ENCODE data around the gene MAP3K19. TPM values are rescaled to one million over a fixed set of nuclear protein-coding genes. Genes with fewer than 3 reads are reported as not detected.
"Not testable (repeated sequence)": the region's sequence is repeated elsewhere in the genome, so short reads cannot be mapped to it uniquely, and the experiment has no call there.

The MAP3K19 gene
- total RNA-seq, 1 experiment from 2014 or later: not detected

- Histone ChIP-seq H3K36me3 (replicated peaks; ENCODE audit: control insufficient read depth, insufficient read depth, low read length) (no peaks in the 10 kb centered on the region; the same call in 1 of the 2 replicates), H3K4me3 (ENCODE audit: insufficient read depth, low read depth, low read length) (no peak overlapping the region), H3K27me3 (ENCODE audit: control insufficient read depth, insufficient read depth, low read length) (no peaks in the 10 kb centered on the region)
- DNase-seq: no peak
Measured at GRCh38 chr2:135066710-135067109, 19.5 kb upstream of the MAP3K19 start.

DNA sequence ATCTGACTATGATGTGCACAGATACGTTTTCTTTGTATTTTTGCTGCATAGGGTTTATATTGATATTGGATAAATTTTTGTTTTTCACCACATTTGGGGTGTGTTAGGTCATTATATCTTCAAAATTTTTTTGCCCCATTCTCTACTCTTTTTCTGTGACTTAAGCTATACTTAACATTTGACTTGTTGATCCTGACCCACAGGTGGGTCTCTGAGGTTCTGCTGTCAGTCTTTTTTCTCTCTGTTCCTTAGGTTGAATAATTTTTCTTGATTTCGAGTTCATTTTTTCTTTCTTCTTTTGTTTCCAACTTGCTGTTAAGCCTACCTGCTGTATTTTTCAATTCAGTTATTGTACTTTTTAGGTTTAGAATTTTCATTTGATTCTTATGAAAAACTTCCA, 16.9 kb upstream of the MAP3K19 start:
- H3K36me3 ChIP-seq (replicated peaks; ENCODE audit: control insufficient read depth, insufficient read depth, low read length): no peaks in the 10 kb centered on the region; the same call in 1 of the 2 replicates
- H3K27me3 ChIP-seq (ENCODE audit: control insufficient read depth, insufficient read depth, low read length): no peaks in the 10 kb centered on the region
- no peak overlapping the region for H3K4me3 ChIP-seq (ENCODE audit: insufficient read depth, low read depth, low read length)
- no peak for DNase-seq

DNA sequence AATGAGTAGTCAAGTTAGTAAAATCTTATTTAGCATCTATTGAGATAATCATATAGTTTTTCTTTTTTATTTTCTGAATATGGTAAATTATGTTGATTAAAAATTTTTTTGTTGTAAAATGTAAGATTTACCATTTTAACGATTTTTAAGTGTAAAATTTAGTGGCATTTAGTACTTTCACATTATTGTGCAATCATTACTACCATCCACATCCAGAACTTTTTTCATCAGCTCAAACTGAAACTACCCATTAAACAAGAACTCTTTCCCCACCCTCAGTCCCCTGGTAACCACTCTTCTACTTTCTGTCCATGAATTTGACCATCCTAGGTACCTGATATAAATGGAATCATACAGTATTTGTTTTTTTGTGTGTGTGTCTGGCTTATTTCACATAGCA, 16.0 kb upstream of the MAP3K19 start:
- no peaks in the 10 kb centered on the region for H3K27me3 ChIP-seq (ENCODE audit: control insufficient read depth, insufficient read depth, low read length)
- no peaks in the 10 kb centered on the region; the same call in 1 of the 2 replicates for H3K36me3 ChIP-seq (replicated peaks; ENCODE audit: control insufficient read depth, insufficient read depth, low read length)
- no peak overlapping the region for H3K4me3 ChIP-seq (ENCODE audit: insufficient read depth, low read depth, low read length)
- no peak for DNase-seq

- no peak for DNase-seq
- H3K36me3 ChIP-seq (replicated peaks; ENCODE audit: control insufficient read depth, insufficient read depth, low read length): no peaks in the 10 kb centered on the region
- no peak overlapping the region for H3K4me3 ChIP-seq (ENCODE audit: insufficient read depth, low read depth, low read length)
- no peaks in the 10 kb centered on the region for H3K27me3 ChIP-seq (ENCODE audit: control insufficient read depth, insufficient read depth, low read length)
Measured at GRCh38 chr2:135059577-135059976, 12.3 kb upstream of the MAP3K19 start.

DNA sequence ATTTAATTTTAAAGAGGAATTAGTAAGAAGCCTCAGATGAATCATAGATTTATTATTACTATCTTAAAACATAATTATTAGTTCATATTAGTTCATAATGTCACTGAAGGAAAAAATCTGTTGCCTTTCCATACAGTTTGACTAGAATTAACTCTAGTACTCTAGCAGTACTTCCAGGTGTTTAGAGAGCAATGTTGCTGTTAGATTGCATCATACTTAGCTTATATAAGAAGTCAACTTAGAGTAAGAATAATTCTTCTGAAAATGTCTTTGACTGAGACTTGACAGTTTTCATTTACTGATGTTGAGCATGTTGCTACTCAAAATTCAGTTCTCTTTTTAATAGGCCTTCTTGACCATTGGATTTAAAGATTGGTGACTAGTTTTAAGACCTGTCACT, 9.5 kb upstream of the MAP3K19 start:
- Histone ChIP-seq H3K4me3 (ENCODE audit: insufficient read depth, low read depth, low read length) (no peak overlapping the region), H3K36me3 (replicated peaks; ENCODE audit: control insufficient read depth, insufficient read depth, low read length) (no peaks in the 10 kb centered on the region), H3K27me3 (ENCODE audit: control insufficient read depth, insufficient read depth, low read length) (no peaks in the 10 kb centered on the region)
- DNase-seq: no peak

DNA sequence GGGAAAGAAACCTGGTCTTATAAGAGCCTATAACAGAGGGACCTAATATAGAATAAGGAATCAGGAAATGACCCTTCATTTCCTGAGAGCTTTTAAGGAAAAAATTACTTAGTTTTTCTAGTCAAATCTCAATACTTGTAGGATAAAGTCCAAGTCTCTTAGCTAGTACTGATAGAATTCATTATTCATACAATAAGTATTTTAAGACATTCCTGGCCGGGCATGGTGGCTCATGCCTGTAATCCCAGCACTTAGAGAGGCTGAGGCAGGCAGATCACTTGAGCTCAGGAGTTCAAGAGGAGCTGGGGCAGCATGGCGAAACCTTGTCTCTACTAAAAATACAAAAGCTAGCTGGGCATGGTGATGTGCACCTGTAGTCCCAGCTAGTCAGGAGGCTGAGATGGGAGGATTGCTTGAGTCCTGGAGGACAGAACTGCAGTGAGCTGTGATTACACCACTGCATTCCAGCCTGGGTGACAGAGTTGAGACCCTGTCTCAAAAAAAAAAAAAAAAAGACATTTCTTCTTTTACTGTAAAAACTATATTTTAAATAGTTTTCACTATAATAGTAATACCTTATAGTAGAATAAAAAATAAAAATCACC, 8.0 kb upstream of the MAP3K19 start:
- Histone ChIP-seq H3K27me3 (ENCODE audit: control insufficient read depth, insufficient read depth, low read length) (no peaks in the 10 kb centered on the region), H3K36me3 (replicated peaks; ENCODE audit: control insufficient read depth, insufficient read depth, low read length) (no peaks in the 10 kb centered on the region), H3K4me3 (ENCODE audit: insufficient read depth, low read depth, low read length) (no peak overlapping the region)
- DNase-seq: no peak

DNA sequence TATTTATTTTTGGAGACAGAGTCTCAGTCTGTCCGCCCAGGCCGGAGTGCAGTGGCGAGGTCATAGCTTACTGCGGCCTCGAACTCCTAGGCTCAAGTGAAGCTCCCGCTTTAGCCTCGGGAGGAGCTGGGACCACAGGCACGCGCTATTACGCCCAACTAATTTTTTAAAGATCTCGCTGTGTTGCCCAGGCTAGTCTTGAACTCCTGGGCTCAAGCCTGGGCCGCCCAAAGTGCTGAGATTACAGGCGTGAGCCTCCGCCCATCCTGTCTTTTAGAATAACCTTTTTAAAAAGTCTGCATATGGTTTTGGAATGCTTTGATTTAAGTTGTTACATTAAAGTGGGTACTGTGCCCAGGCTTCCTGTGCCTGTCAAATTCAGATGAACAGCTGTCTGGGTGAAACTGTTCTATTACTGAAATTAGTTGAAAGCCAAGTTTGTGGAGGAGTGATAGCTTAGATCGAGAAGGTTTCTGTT, 5.8 kb upstream of the MAP3K19 start:
- peak overlapping the region; percentile 92 for H3K4me3 ChIP-seq (ENCODE audit: insufficient read depth, low read depth, low read length)
- no peaks in the 10 kb centered on the region for H3K27me3 ChIP-seq (ENCODE audit: control insufficient read depth, insufficient read depth, low read length)
- H3K36me3 ChIP-seq (replicated peaks; ENCODE audit: control insufficient read depth, insufficient read depth, low read length): no peaks in the 10 kb centered on the region
- DNase-seq: no peak

DNA sequence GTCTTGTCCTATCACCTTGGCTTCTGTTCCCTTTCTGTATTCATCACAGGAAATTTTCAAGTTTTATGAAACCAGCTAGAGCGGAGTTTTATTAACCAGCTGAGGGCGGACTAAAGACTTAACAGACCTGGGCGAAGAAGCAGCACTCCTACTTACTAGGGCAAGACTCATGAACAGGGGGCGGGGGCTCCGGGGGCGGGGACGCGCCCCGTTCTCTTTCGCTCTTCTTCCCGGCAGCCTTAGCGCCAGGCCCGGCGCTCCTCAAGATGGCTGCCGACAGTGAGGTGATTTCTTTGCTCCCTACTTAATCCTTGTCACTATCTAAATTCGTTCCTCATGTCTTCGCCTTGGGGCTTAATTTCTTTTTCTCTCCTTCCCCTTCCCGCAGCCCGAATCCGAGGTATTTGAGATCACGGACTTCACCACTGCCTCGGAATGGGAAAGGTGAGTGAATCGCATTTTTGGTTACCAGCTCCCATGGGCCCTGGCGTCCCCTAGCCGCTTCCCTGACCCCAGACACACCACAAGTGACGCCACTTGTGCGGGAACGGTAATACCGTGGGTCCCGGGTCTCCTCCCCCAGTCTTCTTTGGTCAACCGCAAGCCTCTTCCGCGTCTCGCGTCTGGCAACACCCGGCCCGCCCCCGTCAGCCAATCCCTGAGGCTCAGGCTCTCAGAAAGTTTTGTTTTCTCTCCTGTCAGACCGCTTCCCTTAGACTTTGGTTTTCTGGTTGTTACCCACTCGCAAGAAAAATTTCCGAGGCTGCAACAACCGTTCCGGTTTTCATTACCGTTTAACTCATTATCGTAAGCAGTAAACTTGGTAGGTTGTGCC, 5.0 kb upstream of the MAP3K19 start, which contains the start of gene RAB3GAP1:
Gene RAB3GAP1 (plus strand): TSS at position 251 of the 835 bp plus-strand sequence. CDS start 16 bp downstream, at position 267.
- peak within 1 kb of the TSS; percentile 92 for H3K4me3 ChIP-seq (ENCODE audit: insufficient read depth, low read depth, low read length)
- peak; percentile 93 for DNase-seq
- H3K27me3 ChIP-seq (ENCODE audit: control insufficient read depth, insufficient read depth, low read length): no peaks in the 10 kb centered on the region
- no peaks in the 10 kb centered on the region for H3K36me3 ChIP-seq (replicated peaks; ENCODE audit: control insufficient read depth, insufficient read depth, low read length)

GRCh38 chr2:135050684-135051083, 3.4 kb upstream of the MAP3K19 start:
- no peak for DNase-seq
- H3K36me3 ChIP-seq (replicated peaks; ENCODE audit: control insufficient read depth, insufficient read depth, low read length): no peaks in the 10 kb centered on the region
- no peak overlapping the region for H3K4me3 ChIP-seq (ENCODE audit: insufficient read depth, low read depth, low read length)

DNA sequence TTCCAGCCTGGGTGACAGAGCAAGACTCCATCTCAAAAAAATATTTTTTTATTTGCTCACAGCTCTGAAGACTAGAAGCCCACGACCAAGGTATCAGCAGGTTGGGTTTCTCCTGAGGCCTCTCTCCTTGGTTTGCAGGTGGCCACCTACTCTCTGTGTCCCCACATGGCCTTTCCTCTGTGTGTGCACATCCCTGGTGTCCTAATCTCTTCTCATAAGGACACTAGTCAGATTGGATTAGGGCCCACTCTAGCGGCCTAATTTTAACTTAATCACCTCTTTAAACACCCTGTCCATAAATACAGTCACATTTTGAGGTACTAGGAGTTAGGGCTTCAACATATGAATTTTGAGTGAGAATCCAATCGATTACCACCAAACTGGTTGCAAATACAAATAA, 2.9 kb upstream of the MAP3K19 start:
- Histone ChIP-seq H3K27me3 (ENCODE audit: control insufficient read depth, insufficient read depth, low read length) (no peaks in the 10 kb centered on the region), H3K4me3 (ENCODE audit: insufficient read depth, low read depth, low read length) (no peak overlapping the region), H3K36me3 (replicated peaks; ENCODE audit: control insufficient read depth, insufficient read depth, low read length) (no peaks in the 10 kb centered on the region)
- no peak for DNase-seq

More at GRCh38 chr2:135050684-135051083, 3.4 kb upstream of the MAP3K19 start:
- no peaks in the 10 kb centered on the region for H3K27me3 ChIP-seq (ENCODE audit: control insufficient read depth, insufficient read depth, low read length)

GRCh38 chr2:135048122-135048521, 875 bp upstream of the MAP3K19 start:
- no peaks in the 10 kb centered on the region for H3K27me3 ChIP-seq (ENCODE audit: control insufficient read depth, insufficient read depth, low read length)
- DNase-seq: no peak
- H3K4me3 ChIP-seq (ENCODE audit: insufficient read depth, low read depth, low read length): no peak overlapping the region
- no peaks in the 10 kb centered on the region for H3K36me3 ChIP-seq (replicated peaks; ENCODE audit: control insufficient read depth, insufficient read depth, low read length)

- Histone ChIP-seq H3K27me3 (ENCODE audit: control insufficient read depth, insufficient read depth, low read length) (no peaks in the 10 kb centered on the region), H3K36me3 (replicated peaks; ENCODE audit: control insufficient read depth, insufficient read depth, low read length) (no peaks in the 10 kb centered on the region), H3K4me3 (ENCODE audit: insufficient read depth, low read depth, low read length) (no peak overlapping the region)
- no peak for DNase-seq
Measured at GRCh38 chr2:135043345-135043744, 3.9 kb downstream of the MAP3K19 start.

DNA sequence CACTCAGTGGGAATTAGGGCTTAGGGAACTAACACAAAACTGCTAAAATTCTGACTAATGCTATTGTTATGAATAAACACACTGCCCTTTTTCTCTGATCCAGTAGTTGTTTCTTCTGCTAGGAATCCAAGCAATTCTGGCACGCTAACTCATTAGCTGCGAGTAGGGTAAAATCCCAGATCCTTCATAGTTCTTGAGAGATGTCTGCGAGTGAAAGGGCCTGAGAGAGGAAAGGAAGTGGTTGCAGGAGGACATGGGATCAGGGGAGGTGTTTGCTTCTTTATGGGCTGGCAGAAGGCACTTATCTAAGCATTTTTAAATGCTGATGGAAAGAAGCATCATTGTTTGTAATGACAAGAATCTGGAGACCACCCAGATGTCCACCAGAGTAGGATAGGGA, 9.4 kb downstream of the MAP3K19 start:
- no peak overlapping the region for H3K4me3 ChIP-seq (ENCODE audit: insufficient read depth, low read depth, low read length)
- no peaks in the 10 kb centered on the region for H3K27me3 ChIP-seq (ENCODE audit: control insufficient read depth, insufficient read depth, low read length)
- no peaks in the 10 kb centered on the region for H3K36me3 ChIP-seq (replicated peaks; ENCODE audit: control insufficient read depth, insufficient read depth, low read length)
- no peak for DNase-seq

DNA sequence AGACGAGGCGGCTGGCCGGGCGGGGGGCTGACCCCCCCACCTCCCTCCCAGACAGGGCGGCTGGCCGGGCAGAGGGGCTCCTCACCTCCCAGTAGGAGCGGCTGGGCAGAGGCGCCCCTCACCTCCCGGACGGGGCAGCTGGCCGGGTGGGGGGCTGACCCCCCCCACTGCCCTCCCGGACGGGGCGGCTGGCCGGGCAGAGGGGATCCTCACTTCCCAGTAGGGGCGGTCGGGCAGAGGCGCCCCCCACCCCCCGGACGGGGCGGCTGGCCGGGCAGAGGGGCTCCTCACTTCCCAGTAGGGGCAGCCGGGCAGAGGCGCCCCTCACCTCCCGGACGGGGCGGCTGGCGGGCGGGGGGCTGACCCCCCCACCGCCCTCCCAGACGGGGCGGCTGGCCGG, 14.0 kb downstream of the MAP3K19 start:
- DNase-seq; H3K27me3 ChIP-seq (ENCODE audit: control insufficient read depth, insufficient read depth, low read length); H3K36me3 ChIP-seq (replicated peaks; ENCODE audit: control insufficient read depth, insufficient read depth, low read length); H3K4me3 ChIP-seq (ENCODE audit: insufficient read depth, low read depth, low read length): not testable (repeated sequence)

GRCh38 chr2:135030826-135031225, 16.4 kb downstream of the MAP3K19 start:
- no peaks in the 10 kb centered on the region for H3K36me3 ChIP-seq (replicated peaks; ENCODE audit: control insufficient read depth, insufficient read depth, low read length)
- peak; percentile 52 for DNase-seq
- no peaks in the 10 kb centered on the region for H3K27me3 ChIP-seq (ENCODE audit: control insufficient read depth, insufficient read depth, low read length)
- no peak overlapping the region for H3K4me3 ChIP-seq (ENCODE audit: insufficient read depth, low read depth, low read length)
